22Rv1 (cell line): ENCODE measurements around the gene ATP13A4.
A peak's percentile ranks its signal among the peaks of the same experiment; 100 is the strongest.

Source experiments
- H3K27ac ChIP-seq: fragments of 450-650 bp; 2 replicates; pipeline ENCODE4 v1.5.1; 2017
- CTCF ChIP-seq: fragments of 450-650 bp; IDR thresholded peaks from 2 replicates; pipeline ENCODE4 v1.5.1; 2017; ENCODE audit warnings: mild to moderate bottlenecking
- ZFX ChIP-seq: fragments of 450-650 bp; IDR thresholded peaks from 2 replicates; pipeline ENCODE4 v1.6.1; 2017; ENCODE audit warnings: antibody characterized with exemption, borderline replicate concordance

Gene ATP13A4

GRCh38 chr3:193590088-193590856 lies 35.6 kb upstream of the ATP13A4 start:
- TF ChIP-seq ZFX (no peak), CTCF (no peak)
- no peak overlapping the region for H3K27ac ChIP-seq

- TF ChIP-seq ZFX (no peak), CTCF (no peak)
- H3K27ac ChIP-seq = no peak overlapping the region
Observed at GRCh38 chr3:193589616-193590015, 34.9 kb upstream of the ATP13A4 start.

- H3K27ac ChIP-seq = no peak overlapping the region
- TF ChIP-seq ZFX (no peak), CTCF (no peak)
Observed at GRCh38 chr3:193589129-193589528, 34.4 kb upstream of the ATP13A4 start.

- no peak overlapping the region for H3K27ac ChIP-seq
- no peak for TF ChIP-seq ZFX
Observed at GRCh38 chr3:193586526-193586925, 31.8 kb upstream of the ATP13A4 start.

GRCh38 chr3:193585530-193585929 lies 30.8 kb upstream of the ATP13A4 start:
- no peak for TF ChIP-seq CTCF
- TF ChIP-seq ZFX = no peak
- no peak overlapping the region for H3K27ac ChIP-seq

GRCh38 chr3:193574488-193575070 lies 19.9 kb upstream of the ATP13A4 start:
- TF ChIP-seq ZFX = no peak
- no peak overlapping the region for H3K27ac ChIP-seq

GRCh38 chr3:193573403-193574191 lies 18.9 kb upstream of the ATP13A4 start:
- no peak overlapping the region for H3K27ac ChIP-seq
- no peak for TF ChIP-seq CTCF

GRCh38 chr3:193572426-193572908 lies 17.8 kb upstream of the ATP13A4 start:
- TF ChIP-seq CTCF = peak; percentile 87
- TF ChIP-seq ZFX = no peak
- no peak overlapping the region for H3K27ac ChIP-seq
